Measurements from ENCODE around the gene WNT5A. TPM values are rescaled to one million over a fixed set of nuclear protein-coding genes. Genes with fewer than 3 reads are reported as not detected.

The WNT5A gene
- total and polyA plus RNA-seq, 2 donors (not counting 1 experiment from before 2014, with no cell fraction given): 117 to 224 TPM

DNA sequence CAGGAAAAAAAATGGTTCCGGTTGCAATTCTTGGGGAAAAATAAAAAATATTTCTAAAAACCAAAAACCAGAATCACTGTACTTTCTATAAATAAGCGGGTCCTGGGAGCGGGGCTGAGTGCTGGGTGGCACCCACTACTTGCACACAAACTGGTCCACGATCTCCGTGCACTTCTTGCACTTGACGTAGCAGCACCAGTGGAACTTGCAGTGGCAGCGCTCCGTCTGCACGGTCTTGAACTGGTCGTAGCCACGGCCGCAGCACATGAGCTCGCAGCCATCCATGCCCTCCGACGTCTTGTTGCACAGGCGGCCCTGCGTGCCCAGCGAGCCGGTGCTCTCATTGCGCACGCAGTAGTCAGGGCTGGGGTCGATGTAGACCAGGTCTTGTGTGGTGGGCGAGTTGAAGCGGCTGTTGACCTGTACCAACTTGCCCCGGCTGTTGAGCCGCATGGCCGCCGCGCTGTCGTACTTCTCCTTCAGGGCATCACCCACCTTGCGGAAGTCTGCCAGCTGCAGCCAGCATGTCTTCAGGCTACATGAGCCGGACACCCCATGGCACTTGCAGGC lies 17.1 kb downstream of the WNT5A start:
- Histone ChIP-seq H4K20me1 (ENCODE audit: control insufficient read depth, extremely low read depth, insufficient read depth, low read length) (no peaks in the 10 kb centered on the region), H3K4me2 (ENCODE audit: extremely low read depth, insufficient read depth, low read length) (no peak overlapping the region), H3K4me1 (ENCODE audit: control insufficient read depth, extremely low read depth, insufficient read depth, low read length) (peaks cover 2% of the 10 kb centered on the region), H3K27ac (ENCODE audit: insufficient read depth, low read length) (no peak overlapping the region), H3K4me3 (replicated peaks in 1 of 4; ENCODE audit: control extremely low read depth in 1 of 4, insufficient read depth in 1 of 4, low read depth in 3 of 4, low read length in 4 of 4) (no peak overlapping the region), H3K27me3 (ENCODE audit: control insufficient read depth, insufficient read depth, low read length) (no peaks in the 10 kb centered on the region), H2AFZ (ENCODE audit: low read length) (no peak overlapping the region), H3K9ac (ENCODE audit: insufficient read depth, low read length) (no peak overlapping the region), H3K36me3 (ENCODE audit: control insufficient read depth, insufficient read depth, low read length) (peaks cover 21% of the 10 kb centered on the region), H3K9me3 (ENCODE audit: control insufficient read depth, insufficient read depth, low read depth, low read length) (no peaks in the 10 kb centered on the region), H3K79me2 (ENCODE audit: control insufficient read depth, insufficient read depth, low read length) (peaks cover 24% of the 10 kb centered on the region)
- no peak for DNase-seq (ENCODE audit: low read depth in 2 of 2)
- no peak for TF ChIP-seq EZH2 (IDR thresholded peaks at IDR 0.05; ENCODE audit: low read length, missing control alignments)
- TF ChIP-seq, protein P1, sequence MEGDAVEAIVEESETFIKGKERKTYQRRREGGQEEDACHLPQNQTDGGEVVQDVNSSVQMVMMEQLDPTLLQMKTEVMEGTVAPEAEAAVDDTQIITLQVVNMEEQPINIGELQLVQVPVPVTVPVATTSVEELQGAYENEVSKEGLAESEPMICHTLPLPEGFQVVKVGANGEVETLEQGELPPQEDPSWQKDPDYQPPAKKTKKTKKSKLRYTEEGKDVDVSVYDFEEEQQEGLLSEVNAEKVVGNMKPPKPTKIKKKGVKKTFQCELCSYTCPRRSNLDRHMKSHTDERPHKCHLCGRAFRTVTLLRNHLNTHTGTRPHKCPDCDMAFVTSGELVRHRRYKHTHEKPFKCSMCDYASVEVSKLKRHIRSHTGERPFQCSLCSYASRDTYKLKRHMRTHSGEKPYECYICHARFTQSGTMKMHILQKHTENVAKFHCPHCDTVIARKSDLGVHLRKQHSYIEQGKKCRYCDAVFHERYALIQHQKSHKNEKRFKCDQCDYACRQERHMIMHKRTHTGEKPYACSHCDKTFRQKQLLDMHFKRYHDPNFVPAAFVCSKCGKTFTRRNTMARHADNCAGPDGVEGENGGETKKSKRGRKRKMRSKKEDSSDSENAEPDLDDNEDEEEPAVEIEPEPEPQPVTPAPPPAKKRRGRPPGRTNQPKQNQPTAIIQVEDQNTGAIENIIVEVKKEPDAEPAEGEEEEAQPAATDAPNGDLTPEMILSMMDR (conservative IDR thresholded peaks at IDR 0.05 in 1 of 2, IDR thresholded peaks at IDR 0.05 in 1 of 2; ENCODE audit: low read depth in 1 of 2, low read length in 2 of 2): no peak

DNA sequence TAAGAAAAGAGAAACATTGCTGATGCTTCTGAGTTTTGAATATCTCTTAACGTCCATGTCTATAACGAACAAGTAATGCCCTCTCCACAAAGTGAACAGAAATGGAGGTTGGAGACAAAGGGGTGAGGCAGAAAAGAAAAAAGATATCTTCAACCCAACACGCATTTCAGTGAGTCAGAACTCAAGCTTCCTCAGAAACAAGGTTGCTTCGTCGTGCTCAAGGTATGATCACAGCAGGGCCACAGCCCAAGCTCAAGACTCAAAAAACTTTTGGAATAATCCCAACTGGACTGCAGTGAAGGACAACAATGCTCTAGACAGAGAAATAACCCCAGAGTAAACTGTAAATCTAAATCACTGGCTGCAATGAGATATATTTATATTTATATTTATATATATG lies 18.9 kb downstream of the WNT5A start:
- H3K4me2 ChIP-seq (ENCODE audit: extremely low read depth, insufficient read depth, low read length): peak overlapping the region; percentile 41
- no peaks in the 10 kb centered on the region for H3K27me3 ChIP-seq (ENCODE audit: control insufficient read depth, insufficient read depth, low read length)
- peak; percentile 14 to 90 for DNase-seq (ENCODE audit: low read depth in 2 of 2)
- no peak overlapping the region for H2AFZ ChIP-seq (ENCODE audit: low read length)
- H3K4me1 ChIP-seq (ENCODE audit: control insufficient read depth, extremely low read depth, insufficient read depth, low read length): peaks cover 2% of the 10 kb centered on the region
- no peak overlapping the region for H3K4me3 ChIP-seq (replicated peaks in 1 of 4; ENCODE audit: control extremely low read depth in 1 of 4, insufficient read depth in 1 of 4, low read depth in 3 of 4, low read length in 4 of 4)
- peaks cover 18% of the 10 kb centered on the region for H3K36me3 ChIP-seq (ENCODE audit: control insufficient read depth, insufficient read depth, low read length)
- no peaks in the 10 kb centered on the region for H3K9me3 ChIP-seq (ENCODE audit: control insufficient read depth, insufficient read depth, low read depth, low read length)
- TF ChIP-seq, protein P1 (conservative IDR thresholded peaks at IDR 0.05 in 1 of 2, IDR thresholded peaks at IDR 0.05 in 1 of 2; ENCODE audit: low read depth in 1 of 2, low read length in 2 of 2): no peak
- no peak for TF ChIP-seq EZH2 (IDR thresholded peaks at IDR 0.05; ENCODE audit: low read length, missing control alignments)
- no peak overlapping the region for H3K9ac ChIP-seq (ENCODE audit: insufficient read depth, low read length)
- peak overlapping the region; percentile 6 for H3K27ac ChIP-seq (ENCODE audit: insufficient read depth, low read length)
- no peaks in the 10 kb centered on the region for H4K20me1 ChIP-seq (ENCODE audit: control insufficient read depth, extremely low read depth, insufficient read depth, low read length)
- H3K79me2 ChIP-seq (ENCODE audit: control insufficient read depth, insufficient read depth, low read length): peaks cover 10% of the 10 kb centered on the region

DNA sequence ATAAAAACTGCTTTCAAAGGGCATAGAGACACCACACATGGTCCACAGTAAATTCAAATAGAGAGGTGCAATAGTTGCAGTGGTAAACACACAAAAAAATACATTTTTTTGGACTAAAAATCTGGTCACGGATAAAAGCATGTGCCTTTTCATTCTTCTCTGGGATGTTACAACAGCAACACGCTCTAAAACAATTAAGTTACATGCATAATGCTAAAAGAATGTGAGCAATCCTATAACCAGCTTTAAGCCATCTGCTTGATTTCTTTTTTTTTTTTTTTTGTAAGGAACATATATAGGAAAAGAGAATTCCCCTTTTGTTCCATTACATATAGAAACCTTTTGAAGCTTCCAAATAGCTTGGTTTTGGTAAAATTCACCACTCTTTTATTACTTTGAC lies 20.0 kb downstream of the WNT5A start:
- no peak for TF ChIP-seq EZH2 (IDR thresholded peaks at IDR 0.05; ENCODE audit: low read length, missing control alignments)
- TF ChIP-seq, protein P1 (conservative IDR thresholded peaks at IDR 0.05 in 1 of 2, IDR thresholded peaks at IDR 0.05 in 1 of 2; ENCODE audit: low read depth in 1 of 2, low read length in 2 of 2): no peak
- Histone ChIP-seq H3K27ac (ENCODE audit: insufficient read depth, low read length) (peak overlapping the region; percentile 22), H4K20me1 (ENCODE audit: control insufficient read depth, extremely low read depth, insufficient read depth, low read length) (no peaks in the 10 kb centered on the region)

More for the DNA sequence above, 20.0 kb downstream of the WNT5A start:
- Histone ChIP-seq H3K9me3 (ENCODE audit: control insufficient read depth, insufficient read depth, low read depth, low read length) (no peaks in the 10 kb centered on the region), H2AFZ (ENCODE audit: low read length) (no peak overlapping the region), H3K4me2 (ENCODE audit: extremely low read depth, insufficient read depth, low read length) (no peak overlapping the region), H3K27me3 (ENCODE audit: control insufficient read depth, insufficient read depth, low read length) (no peaks in the 10 kb centered on the region), H3K79me2 (ENCODE audit: control insufficient read depth, insufficient read depth, low read length) (peaks cover 7% of the 10 kb centered on the region), H3K36me3 (ENCODE audit: control insufficient read depth, insufficient read depth, low read length) (peaks cover 18% of the 10 kb centered on the region), H3K9ac (ENCODE audit: insufficient read depth, low read length) (no peak overlapping the region), H3K4me3 (replicated peaks in 1 of 4; ENCODE audit: control extremely low read depth in 1 of 4, insufficient read depth in 1 of 4, low read depth in 3 of 4, low read length in 4 of 4) (no peak overlapping the region), H3K4me1 (ENCODE audit: control insufficient read depth, extremely low read depth, insufficient read depth, low read length) (peaks cover 2% of the 10 kb centered on the region)
- peak; percentile 80 for DNase-seq (ENCODE audit: low read depth in 2 of 2)
